ENCODE data around the gene TNP2. TPM values are rescaled to one million over a fixed set of nuclear protein-coding genes. Genes with fewer than 3 reads are reported as not detected.
A peak's percentile ranks its signal among the peaks of the same experiment; 100 is the strongest.

The TNP2 gene
- total and polyA plus RNA-seq, 2 of the 4 experiments (the other 2 are of a cell fraction) = not detected

DNA sequence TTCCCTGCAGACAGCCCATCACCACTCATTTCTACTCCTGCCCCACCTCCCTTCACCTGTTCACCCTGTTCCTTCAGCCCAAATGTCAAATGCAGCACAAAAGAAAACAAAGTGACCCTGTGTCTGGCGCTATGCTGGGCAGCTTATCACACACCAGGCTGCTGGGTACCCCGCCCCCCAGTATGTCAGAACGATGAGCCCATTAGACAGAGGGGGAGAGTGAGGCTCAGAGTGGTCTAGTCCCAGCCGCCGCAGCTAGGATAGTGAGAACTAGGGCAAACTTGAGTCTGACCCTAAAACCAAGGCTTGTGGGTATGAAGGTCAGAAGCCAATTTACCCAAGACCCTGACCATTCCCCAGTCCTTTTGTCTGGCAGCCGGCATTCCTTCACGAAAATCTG is 4.0 kb downstream of the TNP2 start:
- peaks cover 16% of the 10 kb centered on the region for H3K27me3 ChIP-seq (ENCODE audit: control insufficient read depth, insufficient read depth, low read length)
- H4K20me1 ChIP-seq (ENCODE audit: insufficient read depth, low read length) = no peaks in the 10 kb centered on the region
- BruUV-seq (replicated peaks) = no TSS peak
- no peaks in the 10 kb centered on the region for H3K36me3 ChIP-seq (ENCODE audit: control insufficient read depth, insufficient read depth, low read length)
- H3K14ac ChIP-seq (replicated peaks; ENCODE audit: low read depth, low read length) = no peak overlapping the region
- peak overlapping the region; percentile 9; the same call in 1 of the 2 replicates for H2AK5ac ChIP-seq (ENCODE audit: low read depth, low read length)
- H3K4ac ChIP-seq (ENCODE audit: low read depth, low read length) = no peak overlapping the region; the same call in 1 of the 2 replicates
- no peak overlapping the region for H3K27ac ChIP-seq (ENCODE audit: insufficient read depth, low read length)
- H3K18ac ChIP-seq (ENCODE audit: low read depth, low read length) = no peak overlapping the region
- no peak overlapping the region for H3K4me3 ChIP-seq (ENCODE audit: insufficient read depth, low read depth, low read length)
- no peak overlapping the region for H2BK120ac ChIP-seq (ENCODE audit: low read depth, low read length)
- H3K56ac ChIP-seq (ENCODE audit: extremely low read depth, insufficient read depth, low read length) = no peak overlapping the region
- no peak overlapping the region for H3K23ac ChIP-seq (ENCODE audit: low read depth, low read length)
- H3K79me1 ChIP-seq (ENCODE audit: low read depth in 1 of 2, low read length in 2 of 2) = no peaks in the 10 kb centered on the region
- no peak overlapping the region for H4K5ac ChIP-seq (ENCODE audit: low read depth, low read length)
- H3K4me1 ChIP-seq (ENCODE audit: control insufficient read depth, insufficient read depth, low read length) = no peaks in the 10 kb centered on the region
- ATAC-seq (ENCODE audit: low read depth) = no peak
- CTCF ChIA-PET = no interaction called here
- intact Hi-C loops (cut with micrococcal nuclease) (no loop called here), dilution Hi-C loops (cut with HindIII; ENCODE audit: low sequenced_read_pairs, unreplicated experiment) (no loop called here), in situ Hi-C loops (cut with MboI; ENCODE audit: low sequenced_read_pairs) (no loop called here)
- no peak overlapping the region for H4K8ac ChIP-seq (ENCODE audit: low read depth in 2 of 2, low read length in 2 of 2)
- POLR2A ChIA-PET (ENCODE audit: unreplicated experiment) = no interaction called here
- H3K4me2 ChIP-seq (ENCODE audit: low read depth, low read length) = no peak overlapping the region
- no peak overlapping the region for H2AK9ac ChIP-seq (replicated peaks; ENCODE audit: low read depth, low read length, poor library complexity)
- no peak overlapping the region for H2BK20ac ChIP-seq (ENCODE audit: low read depth, low read length)
- TF ChIP-seq MXI1 (IDR thresholded peaks at IDR 0.05; ENCODE audit: borderline replicate concordance, low read depth, low read length) (no peak), MAFK (IDR thresholded peaks at IDR 0.05; ENCODE audit: low read depth, low read length) (no peak), BHLHE40 (IDR thresholded peaks at IDR 0.05; ENCODE audit: low read depth, low read length) (no peak), RAD21 (IDR thresholded peaks at IDR 0.05; ENCODE audit: low read length) (no peak), SMC3 (IDR thresholded peaks at IDR 0.05; ENCODE audit: low read depth, low read length) (no peak), MAZ (IDR thresholded peaks at IDR 0.05; ENCODE audit: borderline replicate concordance, low read depth, low read length) (no peak)
- TF ChIP-seq, protein P1, sequence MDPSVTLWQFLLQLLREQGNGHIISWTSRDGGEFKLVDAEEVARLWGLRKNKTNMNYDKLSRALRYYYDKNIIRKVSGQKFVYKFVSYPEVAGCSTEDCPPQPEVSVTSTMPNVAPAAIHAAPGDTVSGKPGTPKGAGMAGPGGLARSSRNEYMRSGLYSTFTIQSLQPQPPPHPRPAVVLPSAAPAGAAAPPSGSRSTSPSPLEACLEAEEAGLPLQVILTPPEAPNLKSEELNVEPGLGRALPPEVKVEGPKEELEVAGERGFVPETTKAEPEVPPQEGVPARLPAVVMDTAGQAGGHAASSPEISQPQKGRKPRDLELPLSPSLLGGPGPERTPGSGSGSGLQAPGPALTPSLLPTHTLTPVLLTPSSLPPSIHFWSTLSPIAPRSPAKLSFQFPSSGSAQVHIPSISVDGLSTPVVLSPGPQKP (IDR thresholded peaks at IDR 0.05; ENCODE audit: borderline replicate concordance, low read depth, low read length) = no peak
- TF ChIP-seq, protein P2, sequence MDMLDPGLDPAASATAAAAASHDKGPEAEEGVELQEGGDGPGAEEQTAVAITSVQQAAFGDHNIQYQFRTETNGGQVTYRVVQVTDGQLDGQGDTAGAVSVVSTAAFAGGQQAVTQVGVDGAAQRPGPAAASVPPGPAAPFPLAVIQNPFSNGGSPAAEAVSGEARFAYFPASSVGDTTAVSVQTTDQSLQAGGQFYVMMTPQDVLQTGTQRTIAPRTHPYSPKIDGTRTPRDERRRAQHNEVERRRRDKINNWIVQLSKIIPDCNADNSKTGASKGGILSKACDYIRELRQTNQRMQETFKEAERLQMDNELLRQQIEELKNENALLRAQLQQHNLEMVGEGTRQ (IDR thresholded peaks at IDR 0.05; ENCODE audit: low read depth, low read length) = no peak
- no peak overlapping the region for H2BK15ac ChIP-seq (ENCODE audit: low read depth, low read length)
- H4K91ac ChIP-seq (ENCODE audit: insufficient read depth, low read depth, low read length) = no peak overlapping the region
- 100% methylated on average over 4 of the region's 7 CpGs; no CpG with 5 or more reads in 1 of the 2 experiments for WGBS, 2 experiments (ENCODE audit: extremely low coverage in 2 of 2, insufficient read length in 1 of 2)
- H3K9me1 ChIP-seq (ENCODE audit: insufficient read depth, low read length) = no peaks in the 10 kb centered on the region
- H2BK5ac ChIP-seq (ENCODE audit: low read depth, low read length, poor library complexity, severe bottlenecking) = no peak overlapping the region
- no peaks in the 10 kb centered on the region for H3K9me3 ChIP-seq (ENCODE audit: control insufficient read depth, insufficient read depth, low read length)
- H2AFZ ChIP-seq (replicated peaks; ENCODE audit: low read length, poor library complexity) = no peak overlapping the region
- H3K9ac ChIP-seq (ENCODE audit: low read depth, low read length) = no peak overlapping the region
- no peak for DNase-seq
